ENCODE data around the gene CDC6.

DNA sequence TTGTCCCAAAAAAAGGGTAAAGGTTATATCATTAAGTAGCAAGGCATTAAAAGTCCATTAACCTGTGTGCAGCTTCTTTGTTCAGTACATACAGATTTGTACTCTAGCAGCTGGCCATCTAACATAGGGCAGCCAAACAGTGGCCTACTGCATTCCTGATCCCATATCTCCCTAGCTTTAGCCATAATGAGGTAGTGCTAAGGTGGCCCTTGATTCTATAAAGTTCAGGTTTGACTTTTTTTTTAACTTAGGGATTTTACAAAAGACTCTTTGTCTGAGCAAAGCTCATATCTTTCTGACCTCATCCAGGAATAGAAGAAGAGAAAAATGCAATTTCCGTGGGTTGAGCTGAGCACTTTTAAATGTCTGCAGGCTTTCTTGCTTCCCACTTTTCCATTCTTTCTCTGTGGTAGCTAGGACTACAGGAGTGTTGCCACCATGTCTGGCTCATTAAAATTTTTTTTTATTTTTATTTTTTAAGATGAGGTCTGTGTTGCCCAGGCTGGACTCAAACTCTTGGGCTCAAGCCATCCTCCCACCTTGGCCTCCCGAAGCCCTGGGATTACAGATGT, 19.5 kb upstream of the CDC6 start:
- TF ChIP-seq, protein P1, sequence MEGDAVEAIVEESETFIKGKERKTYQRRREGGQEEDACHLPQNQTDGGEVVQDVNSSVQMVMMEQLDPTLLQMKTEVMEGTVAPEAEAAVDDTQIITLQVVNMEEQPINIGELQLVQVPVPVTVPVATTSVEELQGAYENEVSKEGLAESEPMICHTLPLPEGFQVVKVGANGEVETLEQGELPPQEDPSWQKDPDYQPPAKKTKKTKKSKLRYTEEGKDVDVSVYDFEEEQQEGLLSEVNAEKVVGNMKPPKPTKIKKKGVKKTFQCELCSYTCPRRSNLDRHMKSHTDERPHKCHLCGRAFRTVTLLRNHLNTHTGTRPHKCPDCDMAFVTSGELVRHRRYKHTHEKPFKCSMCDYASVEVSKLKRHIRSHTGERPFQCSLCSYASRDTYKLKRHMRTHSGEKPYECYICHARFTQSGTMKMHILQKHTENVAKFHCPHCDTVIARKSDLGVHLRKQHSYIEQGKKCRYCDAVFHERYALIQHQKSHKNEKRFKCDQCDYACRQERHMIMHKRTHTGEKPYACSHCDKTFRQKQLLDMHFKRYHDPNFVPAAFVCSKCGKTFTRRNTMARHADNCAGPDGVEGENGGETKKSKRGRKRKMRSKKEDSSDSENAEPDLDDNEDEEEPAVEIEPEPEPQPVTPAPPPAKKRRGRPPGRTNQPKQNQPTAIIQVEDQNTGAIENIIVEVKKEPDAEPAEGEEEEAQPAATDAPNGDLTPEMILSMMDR (IDR thresholded peaks at IDR 0.05; ENCODE audit: low read depth, low read length) = no peak
- TF ChIP-seq EZH2phosphoT487 (IDR thresholded peaks at IDR 0.05; ENCODE audit: low read depth) = no peak

All from OCI-LY3 (cell line).